K562 (cell line): ENCODE results near the gene TMEM167B. TPM values are rescaled to one million over a fixed set of nuclear protein-coding genes. Genes with fewer than 3 reads are reported as not detected.

Source experiments
- ARID4B ChIP-seq: sonication (generic); formaldehyde crosslinking; IDR thresholded peaks from 2 replicates; pipeline ENCODE4 v1.8.0; 2022; ENCODE audit warnings: mild to moderate bottlenecking, missing genetic modification reagents
- CHAMP1 ChIP-seq: fragments of 450-650 bp; IDR thresholded peaks from 2 replicates; pipeline ENCODE4 v1.6.1; 2016; ENCODE audit warnings: mild to moderate bottlenecking
- MGA ChIP-seq: fragments of 450-650 bp; IDR thresholded peaks from 2 replicates; pipeline ENCODE4 v1.6.1; 2016; ENCODE audit warnings: mild to moderate bottlenecking, moderate library complexity
- MIER1 ChIP-seq: fragments of 450-650 bp; IDR thresholded peaks from 2 replicates; pipeline ENCODE4 v1.6.1; 2016; ENCODE audit warnings: antibody characterized with exemption, mild to moderate bottlenecking, low read depth
- PCBP1 ChIP-seq: fragments of 200-400 bp; formaldehyde crosslinking; IDR thresholded peaks from 2 replicates; pipeline ENCODE4 v1.6.1; 2018; ENCODE audit warnings: mild to moderate bottlenecking, low read depth, low read length; ENCODE audit not compliant: poor library complexity, severe bottlenecking
- PML ChIP-seq: IDR thresholded peaks from 2 replicates; pipeline ENCODE4 v1.6.1; 2012; ENCODE audit warnings: low read length, inconsistent platforms
- TRIM25 ChIP-seq: fragments of 450-650 bp; IDR thresholded peaks from 2 replicates; pipeline ENCODE4 v1.7.0; 2016; ENCODE audit warnings: borderline replicate concordance
- polyA plus RNA-seq, 8 experiments: library from polyadenylated mRNA; depleted of rRNA in 4 of 8; stranded (reverse) in 5 of 8; unstranded in 3 of 8; fragments of >200 nt; fragmentation: Nextera tagmentation in 2 of 8; fragmentation: Illumina TruSeq in 1 of 8; extraction: Ambion mirVana in 2 of 8; extraction: Trizol in 1 of 8; gene quantifications; 2 replicates each; pipeline versions ENCODE4 v1.2.1 to v1.2.3, GENCODE V29; 2011 to 2014; ENCODE audit warnings: inconsistent platforms in 1 of 8, missing spikeins in 1 of 8
- total RNA-seq, 7 experiments: library from RNA; depleted of rRNA in 6 of 7; stranded (reverse); fragments of >200 nt in 6 of 7; fragmentation: Illumina TruSeq in 2 of 7; extraction: Trizol in 2 of 7; gene quantifications; 2 replicates each; pipeline versions ENCODE4 v1.2.1 to v1.2.3, GENCODE V29; 2011 to 2021; ENCODE audit warnings: low replicate concordance in 1 of 7

TMEM167B gene
- total and polyA plus RNA-seq, 9 of the 15 experiments (the other 6 are each of a cell fraction or from before 2014, with no cell fraction given): 17.2 to 36.4 (median 32.2) TPM

DNA sequence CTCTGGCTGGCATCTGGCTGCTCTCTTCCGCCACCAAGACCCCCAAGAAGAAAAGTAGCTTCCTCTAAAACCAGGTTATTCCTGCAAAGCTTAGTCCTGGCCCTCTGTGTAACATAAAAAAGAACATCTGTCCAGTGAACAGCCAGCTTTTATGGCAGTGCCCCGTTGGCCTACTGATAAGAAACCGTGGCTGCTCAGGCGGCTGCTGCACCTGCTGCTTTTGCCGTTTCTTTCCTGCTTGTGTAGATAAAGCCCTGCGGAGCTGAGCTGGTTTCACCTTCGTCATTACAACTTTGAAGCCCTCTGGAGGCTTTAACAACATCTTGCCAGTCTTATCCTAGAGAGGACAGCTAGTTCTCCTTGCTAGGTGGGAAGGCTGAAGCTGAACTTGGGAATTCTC lies 43.9 kb downstream of the TMEM167B start (continued):
- TF ChIP-seq MGA (no peak; the same call in 1 of the 2 replicates), MIER1 (no peak), CHAMP1 (0 out of 2 replicates have a peak, but pooled peaks have one; percentile 24), PML (peak; percentile 96), ARID4B (CRISPR knock-in tag) (no peak), PCBP1 (no peak), TRIM25 (no peak)
